ENCODE data around the gene KDM5C.

GRCh38 chrX:53184836-53185235, 40.2 kb downstream of the KDM5C start:
- TF ChIP-seq EZH2phosphoT487 (IDR thresholded peaks at IDR 0.05; ENCODE audit: low read depth, severe bottlenecking, unreplicated experiment) (no peak), CTCF (IDR thresholded peaks at IDR 0.05; ENCODE audit: poor library complexity) (no peak), EZH2 (IDR thresholded peaks at IDR 0.05; ENCODE audit: borderline replicate concordance) (no peak)
